Measurements from ENCODE around the gene RSPH6A. TPM values are rescaled to one million over a fixed set of nuclear protein-coding genes. Genes with fewer than 3 reads are reported as not detected.

The RSPH6A gene
- under 1 TPM; 0.28 to 0.34 TPM for total RNA-seq

GRCh38 chr19:45814851-45815480, at the start of gene RSPH6A:
Gene RSPH6A (minus strand): TSS chr19:45815308. CDS start chr19:45815176, 132 bp downstream.

GRCh38 chr19:45863840-45864628, 48.9 kb upstream of the RSPH6A start, which contains the start of gene FOXA3:
Gene FOXA3 (plus strand): TSS chr19:45864326. CDS start chr19:45864457, 131 bp downstream.

GRCh38 chr19:45862564-45863334, 47.6 kb upstream of the RSPH6A start, which contains the start of gene SYMPK:
Gene SYMPK (minus strand): TSS chr19:45863147. CDS start chr19:45854495, 8,652 bp downstream.

GRCh38 chr19:45792470-45793177, 22.5 kb downstream of the RSPH6A start, which contains the start of gene DMWD:
Gene DMWD (minus strand): TSS chr19:45792845. CDS start chr19:45792756, 89 bp downstream.

GRCh38 chr19:45782162-45782691, 32.9 kb downstream of the RSPH6A start, which contains the start of gene DMPK:
Gene DMPK (minus strand): TSS chr19:45782490. CDS start chr19:45782352, 138 bp downstream.

GRCh38 chr19:45768984-45769782, 45.9 kb downstream of the RSPH6A start, which contains the start of gene SIX5:
Gene SIX5 (minus strand): TSS chr19:45769252. CDS start chr19:45768844, 408 bp downstream.

Other genes starting within 250 kb of the RSPH6A start
- gene OPA3, start 230.5 kb downstream of the RSPH6A start, total RNA-seq = 10 to 100 TPM; 13.0 to 15.2 TPM
- gene GPR4, start 213.1 kb downstream of the RSPH6A start, total RNA-seq = not detected
- gene EML2, start 175.9 kb downstream of the RSPH6A start, total RNA-seq = 10 to 100 TPM; 94.8 to 97.6 TPM
- gene GIPR, start 147.1 kb downstream of the RSPH6A start, total RNA-seq = 1 to 10 TPM; 4.2 to 4.8 TPM
- 100 to 1,000 TPM; 575 to 607 TPM for gene SNRPD2, start 123.4 kb downstream of the RSPH6A start, total RNA-seq
- 1 to 10 TPM; 6.7 to 8.4 TPM for gene QPCTL, start 122.6 kb downstream of the RSPH6A start, total RNA-seq
- 10 to 100 TPM; 33.6 to 40.3 TPM for gene FBXO46, start 84.4 kb downstream of the RSPH6A start, total RNA-seq
- not detected for gene MEIOSIN, start 81.9 kb downstream of the RSPH6A start, total RNA-seq
- gene SIX5, start 46.1 kb downstream of the RSPH6A start, total RNA-seq = 1 to 10 TPM; 1.0 to 1.2 TPM
- gene DMPK, start 32.8 kb downstream of the RSPH6A start, total RNA-seq = 10 to 100 TPM; 24.8 to 27.0 TPM
- 10 to 100 TPM; 46.7 to 47.1 TPM for gene DMWD, start 22.5 kb downstream of the RSPH6A start, total RNA-seq
- 10 to 100 TPM; 78.7 to 83.3 TPM for gene SYMPK, start 47.8 kb upstream of the RSPH6A start, total RNA-seq
- gene FOXA3, start 49.0 kb upstream of the RSPH6A start, total RNA-seq = not detected
- 10 to 100 TPM; 20.2 to 20.8 TPM for gene IRF2BP1, start 70.8 kb upstream of the RSPH6A start, total RNA-seq
- 10 to 100 TPM; 10.1 to 10.8 TPM for gene MYPOP, start 87.3 kb upstream of the RSPH6A start, total RNA-seq
- gene NANOS2, start 99.5 kb upstream of the RSPH6A start, total RNA-seq = not detected
- gene NOVA2, start 158.6 kb upstream of the RSPH6A start, total RNA-seq = under 1 TPM; 0.17 to 0.18 TPM
- 10 to 100 TPM; 26.9 to 27.9 TPM for gene CCDC61, start 180.2 kb upstream of the RSPH6A start, total RNA-seq
- gene PGLYRP1, start 207.7 kb upstream of the RSPH6A start, total RNA-seq = not detected
- gene IGFL4, start 225.7 kb upstream of the RSPH6A start, total RNA-seq = not detected

Measured in activated naive CD4-positive, alpha-beta T cell treated with anti-CD3 and anti-CD28 coated beads, Interleukin-2, amount 10 ng/mL, durations not matched to agents 5 hours and 36 hours (primary cell).